Vagina (tissue), 2 donors: ENCODE results near the gene SPATA16. TPM values are rescaled to one million over a fixed set of nuclear protein-coding genes. Genes with fewer than 3 reads are reported as not detected.
"Not testable (repeated sequence)": the region's sequence is repeated elsewhere in the genome, so short reads cannot be mapped to it uniquely, and the experiment has no call there.

Experiments
- DNase-seq, 2 donors: peaks; one replicate each; pipeline ENCODE4 v3.0.0-alpha.2; 2017; ENCODE audit errors: extremely low spot score in 2 of 2
- H3K27ac ChIP-seq: fragments of 200-600 bp; sonication (generic); one replicate; pipeline ENCODE4 v1.5.1; 2019
- H3K27me3 ChIP-seq: fragments of 200-600 bp; sonication (generic); one replicate; pipeline ENCODE4 v1.5.1; 2019
- H3K36me3 ChIP-seq, 2 donors: fragments of 200-600 bp; sonication (generic); one replicate each; pipeline ENCODE4 v1.5.1; 2017 to 2019
- H3K4me1 ChIP-seq: fragments of 200-600 bp; sonication (generic); one replicate; pipeline ENCODE4 v1.5.1; 2019
- H3K4me3 ChIP-seq, 2 donors: fragments of 200-600 bp; sonication (generic); 1 replicate in 1 of 2; 2 replicates in 1 of 2; pipeline ENCODE4 v1.5.1; 2016 to 2019
- H3K9me3 ChIP-seq: fragments of 200-600 bp; sonication (generic); one replicate; pipeline ENCODE4 v1.5.1; 2019
- CTCF ChIP-seq, 3 experiments: fragments of 450-650 bp in 2 of 3; fragments of 200-600 bp in 1 of 3; sonication (generic) in 1 of 3; IDR thresholded peaks; one replicate each; pipeline ENCODE4 v1.5.1; 2017 to 2019; ENCODE audit warnings: antibody characterized with exemption in 3 of 3, mild to moderate bottlenecking in 2 of 3, moderate library complexity in 2 of 3
- POLR2A ChIP-seq, 2 donors: fragments of 450-650 bp; IDR thresholded peaks; one replicate each; pipeline ENCODE4 v1.6.1; 2017; ENCODE audit warnings: antibody characterized with exemption in 2 of 2, mild to moderate bottlenecking in 2 of 2, moderate library complexity in 2 of 2
- POLR2AphosphoS5 ChIP-seq, 2 donors: sonication (generic); formaldehyde crosslinking; IDR thresholded peaks; one replicate each; pipeline ENCODE4 v1.9.0; 2017; ENCODE audit warnings: antibody characterized with exemption in 2 of 2, mild to moderate bottlenecking in 2 of 2, low read depth in 1 of 2; ENCODE audit not compliant: insufficient read depth in 1 of 2
- intact Hi-C: fragments of 100-400 bp; cut with DNase I; formaldehyde crosslinking; loops from one replicate; pipeline ENCODE4 v1.15.1; 2023
- total RNA-seq: library from RNA; depleted of rRNA; stranded (reverse); fragments of >200 nt; gene quantifications from one replicate; pipeline ENCODE4 v1.2.3, GENCODE V29; 2016

The SPATA16 gene
- total RNA-seq: not detected

- H3K4me1 ChIP-seq: no peaks in the 10 kb centered on the region
- no peak within 1 kb of the TSS for H3K4me3 ChIP-seq
- no peak within 1 kb of the TSS for H3K27ac ChIP-seq
- DNase-seq: no peak
- no peaks in the 10 kb centered on the region for H3K27me3 ChIP-seq
- no peaks in the 10 kb centered on the region for H3K9me3 ChIP-seq
- no peaks in the 10 kb centered on the region for H3K36me3 ChIP-seq
- no peak for TF ChIP-seq POLR2AphosphoS5 (IDR thresholded peaks at IDR 0.05; ENCODE audit: insufficient read depth in 1 of 2, low read depth in 1 of 2)
- TF ChIP-seq CTCF (IDR thresholded peaks at IDR 0.05): no peak
- TF ChIP-seq POLR2A (IDR thresholded peaks at IDR 0.05): no peak
- intact Hi-C loops: no loop called here
Observed at GRCh38 chr3:173140986-173141385, at the start of gene SPATA16. SPATA16 (minus strand) TSS chr3:173141235; CDS start chr3:173117731, 23,504 bp downstream.

- H3K4me3 ChIP-seq, H3K9me3 ChIP-seq, H3K36me3 ChIP-seq, H3K27ac ChIP-seq, H3K27me3 ChIP-seq, DNase-seq, intact Hi-C loops, H3K4me1 ChIP-seq: not testable (repeated sequence)
Observed at GRCh38 chr3:173183022-173183421, 42.0 kb upstream of the SPATA16 start.

- Histone ChIP-seq H3K9me3 (no peaks in the 10 kb centered on the region), H3K27ac (no peak overlapping the region), H3K36me3 (no peaks in the 10 kb centered on the region), H3K27me3 (no peaks in the 10 kb centered on the region), H3K4me1 (no peaks in the 10 kb centered on the region), H3K4me3 (no peak overlapping the region)
- no peak for TF ChIP-seq POLR2AphosphoS5 (IDR thresholded peaks at IDR 0.05; ENCODE audit: insufficient read depth in 1 of 2, low read depth in 1 of 2)
- no peak for TF ChIP-seq POLR2A (IDR thresholded peaks at IDR 0.05)
- no peak for TF ChIP-seq CTCF (IDR thresholded peaks at IDR 0.05)
- intact Hi-C loops: no loop called here
- no peak for DNase-seq
Observed at GRCh38 chr3:173173652-173174051, 32.6 kb upstream of the SPATA16 start.

GRCh38 chr3:173159139-173159538 lies 18.1 kb upstream of the SPATA16 start:
- intact Hi-C loops: not testable (repeated sequence)

GRCh38 chr3:173156533-173156932 lies 15.5 kb upstream of the SPATA16 start:
- H3K4me1 ChIP-seq, H3K36me3 ChIP-seq, H3K9me3 ChIP-seq, H3K27ac ChIP-seq, H3K27me3 ChIP-seq, H3K4me3 ChIP-seq, DNase-seq, intact Hi-C loops: not testable (repeated sequence)

More at GRCh38 chr3:173159139-173159538, 18.1 kb upstream of the SPATA16 start:
- not testable (repeated sequence) for H3K27me3 ChIP-seq, H3K4me3 ChIP-seq, H3K36me3 ChIP-seq, H3K27ac ChIP-seq, DNase-seq, H3K9me3 ChIP-seq, H3K4me1 ChIP-seq

- intact Hi-C loops: no loop called here
- Histone ChIP-seq H3K4me3 (no peak overlapping the region), H3K9me3 (no peaks in the 10 kb centered on the region), H3K27me3 (no peaks in the 10 kb centered on the region), H3K36me3 (no peaks in the 10 kb centered on the region), H3K27ac (no peak overlapping the region), H3K4me1 (no peaks in the 10 kb centered on the region)
- no peak for TF ChIP-seq POLR2A (IDR thresholded peaks at IDR 0.05)
- TF ChIP-seq POLR2AphosphoS5 (IDR thresholded peaks at IDR 0.05; ENCODE audit: insufficient read depth in 1 of 2, low read depth in 1 of 2): no peak
- TF ChIP-seq CTCF (IDR thresholded peaks at IDR 0.05): no peak
- no peak for DNase-seq
Observed at GRCh38 chr3:173153631-173154030, 12.6 kb upstream of the SPATA16 start.

- H3K27ac ChIP-seq: no peak overlapping the region
- intact Hi-C loops: no loop called here
- no peaks in the 10 kb centered on the region for H3K9me3 ChIP-seq
- H3K27me3 ChIP-seq: no peaks in the 10 kb centered on the region
- TF ChIP-seq POLR2AphosphoS5 (IDR thresholded peaks at IDR 0.05; ENCODE audit: insufficient read depth in 1 of 2, low read depth in 1 of 2) (no peak), POLR2A (IDR thresholded peaks at IDR 0.05) (no peak), CTCF (IDR thresholded peaks at IDR 0.05) (no peak)
- H3K4me3 ChIP-seq: no peak overlapping the region
- no peaks in the 10 kb centered on the region for H3K4me1 ChIP-seq
- no peak for DNase-seq
- no peaks in the 10 kb centered on the region for H3K36me3 ChIP-seq
Observed at GRCh38 chr3:173139420-173139819, 1.6 kb downstream of the SPATA16 start.
